GM23338 (cell line): ENCODE results near the gene MYOD1. TPM values are rescaled to one million over a fixed set of nuclear protein-coding genes. Genes with fewer than 3 reads are reported as not detected.
A peak's percentile ranks its signal among the peaks of the same experiment; 100 is the strongest.

Experiments used
- ATAC-seq: fragments of 200-7000 bp; cut with Tn5 transposase; 3 replicates; pipeline ENCODE4 v1.9.1; 2020
- DNase-seq: peaks from one replicate; pipeline ENCODE4 v3.0.0-alpha.2; 2015; ENCODE audit warnings: low spot score
- H2AFZ ChIP-seq: fragments of 200-600 bp; sonication (generic); 2 replicates; pipeline ENCODE4 v1.8.0; 2016; ENCODE audit warnings: antibody characterized with exemption, mild to moderate bottlenecking, moderate library complexity
- H3F3A ChIP-seq: fragments of 200-600 bp; sonication (generic); replicated peaks from 2 replicates; pipeline ENCODE4 v1.8.0; 2017; ENCODE audit warnings: antibody characterized with exemption, mixed run types, low read depth
- H3K27ac ChIP-seq: fragments of 200-600 bp; sonication (generic); 2 replicates; pipeline ENCODE4 v1.6.1; 2016; ENCODE audit warnings: low read depth
- H3K27me3 ChIP-seq: fragments of 200-600 bp; sonication (generic); 2 replicates; pipeline ENCODE4 v1.8.0; 2016; ENCODE audit warnings: mild to moderate bottlenecking, mixed run types, moderate library complexity; ENCODE audit not compliant: insufficient read depth
- H3K36me3 ChIP-seq: fragments of 200-600 bp; sonication (generic); 2 replicates; pipeline ENCODE4 v1.8.0; 2016; ENCODE audit warnings: mild to moderate bottlenecking; ENCODE audit not compliant: insufficient read depth
- H3K4me1 ChIP-seq: fragments of 200-600 bp; sonication (generic); 2 replicates; pipeline ENCODE4 v1.8.0; 2016; ENCODE audit warnings: mild to moderate bottlenecking, moderate library complexity; ENCODE audit not compliant: insufficient read depth
- H3K4me2 ChIP-seq: fragments of 200-600 bp; sonication (generic); 2 replicates; pipeline ENCODE4 v1.7.1; 2017; ENCODE audit warnings: mixed run types
- H3K4me3 ChIP-seq: fragments of 200-600 bp; sonication (generic); 2 replicates; pipeline ENCODE4 v1.6.1; 2016; ENCODE audit warnings: mixed run types
- H3K79me2 ChIP-seq: fragments of 200-600 bp; sonication (generic); replicated peaks from 2 replicates; pipeline ENCODE4 v1.8.0; 2017; ENCODE audit warnings: mild to moderate bottlenecking; ENCODE audit not compliant: insufficient read depth
- H3K9me2 ChIP-seq: fragments of 200-600 bp; sonication (generic); 2 replicates; pipeline ENCODE4 v1.8.0; 2017; ENCODE audit not compliant: insufficient read depth
- H4K20me1 ChIP-seq: fragments of 200-600 bp; sonication (generic); replicated peaks from 2 replicates; pipeline ENCODE4 v1.8.0; 2017; ENCODE audit warnings: mild to moderate bottlenecking; ENCODE audit not compliant: insufficient read depth
- H3K27ac Mint-ChIP-seq: 2 replicates; pipeline ENCODE4 v1.8.0; 2020; ENCODE audit warnings: inconsistent platforms, mild to moderate bottlenecking, moderate library complexity, mixed read lengths
- H3K27me3 Mint-ChIP-seq: 3 replicates; pipeline ENCODE4 v1.8.0; 2022; ENCODE audit warnings: low read depth, mild to moderate bottlenecking, moderate library complexity, mixed read lengths, inconsistent platforms; ENCODE audit not compliant: insufficient read depth, poor library complexity
- H3K36me3 Mint-ChIP-seq: 3 replicates; pipeline ENCODE4 v1.8.0; 2021; ENCODE audit warnings: low read depth, mild to moderate bottlenecking, inconsistent platforms, moderate library complexity, mixed read lengths
- H3K4me1 Mint-ChIP-seq: 3 replicates; pipeline ENCODE4 v1.8.0; 2020; ENCODE audit warnings: mild to moderate bottlenecking, inconsistent platforms, mixed read lengths
- H3K4me3 Mint-ChIP-seq: 3 replicates; pipeline ENCODE4 v1.8.0; 2021; ENCODE audit warnings: moderate library complexity, mild to moderate bottlenecking, inconsistent platforms, mixed read lengths
- H3K9me3 Mint-ChIP-seq: 3 replicates; pipeline ENCODE4 v1.8.0; 2020; ENCODE audit warnings: moderate library complexity, mild to moderate bottlenecking, inconsistent platforms, mixed read lengths
- CREB1 ChIP-seq: fragments of 250-450 bp; sonication (Bioruptor Pico); IDR thresholded peaks from 2 replicates; pipeline ENCODE4 v1.5.0; 2020; ENCODE audit warnings: low read depth, mild to moderate bottlenecking, moderate library complexity
- EZH2 ChIP-seq: fragments of 200-600 bp; sonication (generic); IDR thresholded peaks from one replicate; pipeline ENCODE4 v1.8.0; 2017; ENCODE audit warnings: antibody characterized with exemption, mild to moderate bottlenecking, low read depth; ENCODE audit not compliant: unreplicated experiment
- NANOG ChIP-seq: IDR thresholded peaks from 2 replicates; pipeline ENCODE4 v1.6.1; 2016; ENCODE audit warnings: antibody characterized with exemption, borderline replicate concordance
- polyA plus RNA-seq: library from polyadenylated mRNA; unstranded; fragments of >200 nt; fragmentation: Nextera tagmentation; extraction: Ambion mirVana; gene quantifications from 2 replicates; pipeline ENCODE4 v1.2.1, GENCODE V29; 2016
- total RNA-seq: library from RNA; depleted of rRNA; stranded (reverse); fragments of >200 nt; shearing (Covaris generic); gene quantifications from 2 replicates; pipeline ENCODE4 v1.2.3, GENCODE V29; 2014
- TF ChIP-seq, protein P1 (sequence below), 2 experiments: fragments of 200-600 bp in 1 of 2; sonication (generic) in 1 of 2; conservative IDR thresholded peaks; 2 replicates each; pipeline versions ENCODE4 v1.5.1 to v1.6.1; 2016 to 2017; ENCODE audit warnings: antibody characterized with exemption in 2 of 2, low read depth in 2 of 2, mild to moderate bottlenecking in 2 of 2, moderate library complexity in 1 of 2

Gene MYOD1
- total and polyA plus RNA-seq, 2 experiments from 2014 or later, result not detected

DNA sequence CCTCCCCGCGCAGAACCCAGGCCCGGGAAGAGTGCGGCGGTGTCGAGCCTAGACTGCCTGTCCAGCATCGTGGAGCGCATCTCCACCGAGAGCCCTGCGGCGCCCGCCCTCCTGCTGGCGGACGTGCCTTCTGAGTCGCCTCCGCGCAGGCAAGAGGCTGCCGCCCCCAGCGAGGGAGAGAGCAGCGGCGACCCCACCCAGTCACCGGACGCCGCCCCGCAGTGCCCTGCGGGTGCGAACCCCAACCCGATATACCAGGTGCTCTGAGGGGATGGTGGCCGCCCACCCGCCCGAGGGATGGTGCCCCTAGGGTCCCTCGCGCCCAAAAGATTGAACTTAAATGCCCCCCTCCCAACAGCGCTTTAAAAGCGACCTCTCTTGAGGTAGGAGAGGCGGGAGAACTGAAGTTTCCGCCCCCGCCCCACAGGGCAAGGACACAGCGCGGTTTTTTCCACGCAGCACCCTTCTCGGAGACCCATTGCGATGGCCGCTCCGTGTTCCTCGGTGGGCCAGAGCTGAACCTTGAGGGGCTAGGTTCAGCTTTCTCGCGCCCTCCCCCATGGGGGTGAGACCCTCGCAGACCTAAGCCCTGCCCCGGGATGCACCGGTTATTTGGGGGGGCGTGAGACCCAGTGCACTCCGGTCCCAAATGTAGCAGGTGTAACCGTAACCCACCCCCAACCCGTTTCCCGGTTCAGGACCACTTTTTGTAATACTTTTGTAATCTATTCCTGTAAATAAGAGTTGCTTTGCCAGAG is 2.0 kb downstream of the MYOD1 start:
- ATAC-seq (peak; percentile 3), DNase-seq (no peak)
- Histone ChIP-seq H3K4me1 (peaks cover 7% of the 10 kb centered on the region; the same call in 1 of the 2 replicates), H3K27ac (no peak overlapping the region), H3K36me3 (no peaks in the 10 kb centered on the region), H3K9me2 (no peaks in the 10 kb centered on the region), H3K27me3 (peaks cover 99% of the 10 kb centered on the region), H3K79me2 (no peaks in the 10 kb centered on the region), H3F3A (no peaks in the 10 kb centered on the region), H3K4me2 (peak overlapping the region; percentile 94), H2AFZ (peak overlapping the region; percentile 95), H4K20me1 (no peaks in the 10 kb centered on the region; the same call in 1 of the 2 replicates), H3K4me3 (peak overlapping the region; percentile 70)
- H3K27me3 Mint-ChIP-seq, result peaks cover 41% of the 10 kb centered on the region
- H3K27ac Mint-ChIP-seq, result no peak overlapping the region
- peaks cover 10% of the 10 kb centered on the region for H3K4me1 Mint-ChIP-seq
- TF ChIP-seq EZH2 (peak; percentile 51), CREB1 (CRISPR knock-in tag) (no peak)
- H3K9me3 Mint-ChIP-seq, result no peaks in the 10 kb centered on the region
- H3K4me3 Mint-ChIP-seq, result peak overlapping the region; percentile 60
- H3K36me3 Mint-ChIP-seq, result no peaks in the 10 kb centered on the region

DNA sequence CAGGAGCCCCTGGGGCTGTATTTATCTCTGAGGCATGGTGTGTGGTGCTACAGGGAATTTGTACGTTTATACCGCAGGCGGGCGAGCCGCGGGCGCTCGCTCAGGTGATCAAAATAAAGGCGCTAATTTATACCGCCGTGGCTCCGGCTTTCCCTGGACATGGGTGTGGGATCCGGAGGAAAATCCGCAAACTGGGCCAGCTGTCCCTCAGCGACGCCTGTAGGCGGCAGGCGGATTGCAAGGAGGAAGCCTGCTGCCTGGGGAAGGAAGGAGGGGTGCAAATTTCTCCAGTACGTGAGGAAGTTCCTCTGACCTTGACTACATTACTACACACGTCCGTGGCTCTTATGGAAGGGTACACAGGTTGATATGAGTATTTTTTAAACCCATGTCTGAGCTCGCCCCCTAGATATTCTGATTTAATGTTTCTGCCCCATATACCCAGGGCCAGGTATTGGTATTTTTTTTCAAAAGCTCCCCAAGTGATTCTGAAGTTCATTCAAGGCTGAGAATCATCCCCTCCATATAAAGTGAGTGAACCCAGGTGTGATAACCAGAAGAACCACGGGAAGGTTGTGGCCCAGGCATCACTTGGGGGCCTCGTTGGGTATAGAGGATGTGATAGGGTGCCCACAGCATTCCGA is 2.8 kb downstream of the MYOD1 start:
- 0 out of 2 replicates have a peak overlapping the region, but pooled peaks have one; percentile 70 for H3K4me3 ChIP-seq
- H3K4me1 ChIP-seq, result peaks cover 7% of the 10 kb centered on the region; the same call in 1 of the 2 replicates
- H3K27me3 ChIP-seq, result peaks cover 95% of the 10 kb centered on the region
- no peaks in the 10 kb centered on the region for H3K79me2 ChIP-seq
- DNase-seq (peak; percentile 82), ATAC-seq (peak; percentile 10)
- TF ChIP-seq, protein P1, sequence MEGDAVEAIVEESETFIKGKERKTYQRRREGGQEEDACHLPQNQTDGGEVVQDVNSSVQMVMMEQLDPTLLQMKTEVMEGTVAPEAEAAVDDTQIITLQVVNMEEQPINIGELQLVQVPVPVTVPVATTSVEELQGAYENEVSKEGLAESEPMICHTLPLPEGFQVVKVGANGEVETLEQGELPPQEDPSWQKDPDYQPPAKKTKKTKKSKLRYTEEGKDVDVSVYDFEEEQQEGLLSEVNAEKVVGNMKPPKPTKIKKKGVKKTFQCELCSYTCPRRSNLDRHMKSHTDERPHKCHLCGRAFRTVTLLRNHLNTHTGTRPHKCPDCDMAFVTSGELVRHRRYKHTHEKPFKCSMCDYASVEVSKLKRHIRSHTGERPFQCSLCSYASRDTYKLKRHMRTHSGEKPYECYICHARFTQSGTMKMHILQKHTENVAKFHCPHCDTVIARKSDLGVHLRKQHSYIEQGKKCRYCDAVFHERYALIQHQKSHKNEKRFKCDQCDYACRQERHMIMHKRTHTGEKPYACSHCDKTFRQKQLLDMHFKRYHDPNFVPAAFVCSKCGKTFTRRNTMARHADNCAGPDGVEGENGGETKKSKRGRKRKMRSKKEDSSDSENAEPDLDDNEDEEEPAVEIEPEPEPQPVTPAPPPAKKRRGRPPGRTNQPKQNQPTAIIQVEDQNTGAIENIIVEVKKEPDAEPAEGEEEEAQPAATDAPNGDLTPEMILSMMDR (conservative IDR thresholded peaks at IDR 0.05; ENCODE audit: low read depth in 2 of 2), result peak; percentile 52 to 74
- TF ChIP-seq NANOG, result no peak
- peak; percentile 10 for TF ChIP-seq EZH2
- Mint-ChIP-seq H3K27ac (no peak overlapping the region), H3K36me3 (no peaks in the 10 kb centered on the region), H3K4me1 (peaks cover 10% of the 10 kb centered on the region), H3K9me3 (no peaks in the 10 kb centered on the region), H3K4me3 (peak overlapping the region; percentile 47), H3K27me3 (peaks cover 41% of the 10 kb centered on the region)
- no peak overlapping the region for H2AFZ ChIP-seq
- H3K36me3 ChIP-seq, result no peaks in the 10 kb centered on the region
- peak overlapping the region; percentile 94 for H3K4me2 ChIP-seq
- no peaks in the 10 kb centered on the region; the same call in 1 of the 2 replicates for H4K20me1 ChIP-seq
- H3K9me2 ChIP-seq, result no peaks in the 10 kb centered on the region
- no peaks in the 10 kb centered on the region for H3F3A ChIP-seq
- no peak overlapping the region for H3K27ac ChIP-seq
